ENCODE measurements around the gene COG4.
"Not testable (repeated sequence)": the region's sequence is repeated elsewhere in the genome, so short reads cannot be mapped to it uniquely, and the experiment has no call there.

The COG4 gene

GRCh38 chr16:70453892-70454221 is 69.5 kb downstream of the COG4 start:
- DNase-seq = no peak

GRCh38 chr16:70453117-70453891 is 70.0 kb downstream of the COG4 start:
- no peak for DNase-seq

GRCh38 chr16:70451004-70451340 is 72.4 kb downstream of the COG4 start:
- DNase-seq = not testable (repeated sequence)

DNA sequence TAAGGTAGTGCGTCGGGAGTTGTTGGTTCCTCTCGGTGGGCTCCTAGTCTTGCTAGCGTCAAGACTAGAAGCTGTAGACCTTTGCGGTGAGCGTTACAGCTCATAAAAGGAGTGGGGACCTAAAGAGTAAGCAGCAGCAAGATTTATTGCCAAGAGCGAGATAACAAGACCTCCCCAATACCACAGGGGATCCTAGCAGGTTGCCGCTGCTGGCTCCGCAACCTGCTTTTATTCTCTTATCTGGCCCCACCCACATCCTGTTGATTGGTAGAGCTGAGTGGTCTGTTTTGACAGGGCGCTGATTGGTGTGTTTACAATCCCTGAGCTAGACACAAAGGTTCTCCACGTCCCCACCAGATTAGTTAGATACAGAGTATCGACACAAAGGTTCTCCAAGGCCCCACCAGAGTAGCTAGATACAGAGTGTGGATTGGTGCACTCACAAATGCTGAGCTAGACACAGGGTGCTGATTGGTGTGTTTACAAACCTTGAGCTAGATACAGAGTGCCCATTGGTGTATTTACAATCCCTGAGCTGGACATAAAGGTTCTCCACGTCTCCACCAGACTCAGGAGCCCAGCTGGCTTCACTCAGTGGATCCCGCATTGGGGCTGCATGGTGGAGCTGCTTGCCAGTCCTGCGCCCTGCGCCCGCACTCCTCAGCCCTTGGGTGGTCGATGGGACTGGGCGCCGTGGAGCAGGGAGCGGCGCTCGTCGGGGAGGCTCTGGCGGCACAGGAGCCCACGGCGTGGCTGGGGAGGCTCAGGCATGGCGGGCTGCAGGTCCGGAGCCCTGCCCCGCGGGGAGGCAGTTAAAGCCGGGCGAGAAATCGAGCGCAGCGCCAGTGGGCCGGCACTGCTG is 73.0 kb downstream of the COG4 start:
- DNase-seq = not testable (repeated sequence)

- no peak for DNase-seq
Measured at GRCh38 chr16:70448075-70448474, 75.3 kb downstream of the COG4 start.

- DNase-seq = peak; percentile 49 to 72
Measured at GRCh38 chr16:70444249-70445063, 78.9 kb downstream of the COG4 start.

- DNase-seq = no peak
Measured at GRCh38 chr16:70442344-70442743, 81.0 kb downstream of the COG4 start.

- DNase-seq = no peak
Measured at GRCh38 chr16:70441406-70441990, 81.9 kb downstream of the COG4 start.

DNA sequence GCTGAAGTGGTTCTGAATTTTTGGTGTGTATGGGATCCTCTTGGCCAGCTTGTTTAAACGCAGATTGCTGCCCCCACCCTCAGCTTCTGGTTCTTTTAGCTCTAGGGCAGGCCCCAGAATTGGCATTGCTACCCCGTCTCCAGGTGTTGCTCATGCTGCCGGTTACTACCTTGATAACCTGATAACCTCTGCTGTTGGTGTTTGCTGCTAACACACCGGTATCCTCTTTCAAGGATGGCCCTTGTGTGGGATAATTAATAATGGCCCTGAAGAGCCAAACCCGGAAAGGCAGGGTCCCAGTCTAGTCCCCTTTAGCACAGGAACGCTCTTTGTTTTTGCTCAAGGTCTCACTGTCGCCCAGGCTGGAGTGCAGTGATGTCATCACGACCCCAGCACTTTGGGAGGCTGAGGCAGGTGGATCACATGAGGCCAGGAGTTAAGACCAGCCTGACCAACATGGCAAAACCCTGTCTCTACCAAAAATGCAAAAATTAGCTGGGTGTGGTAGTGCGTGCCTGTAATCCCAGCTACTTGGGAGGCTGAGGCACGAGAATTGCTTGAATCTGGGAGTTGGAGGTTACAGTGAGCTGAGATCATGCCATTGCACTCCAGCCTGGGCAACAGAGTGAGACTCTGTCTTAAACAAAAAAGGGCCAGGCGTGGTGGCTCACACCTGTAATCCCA is 83.2 kb downstream of the COG4 start:
- no peak for DNase-seq

GRCh38 chr16:70438969-70439862 is 84.1 kb downstream of the COG4 start, which contains the start of gene ST3GAL2:
Gene ST3GAL2, minus strand, starts transcription at chr16:70439100. Its CDS starts 40,570 bp downstream, at chr16:70398530.
- peak; percentile 85 to 93 for DNase-seq

- no peak for DNase-seq
Measured at GRCh38 chr16:70438585-70438968, 84.8 kb downstream of the COG4 start.

- DNase-seq = peak; percentile 63 to 65
Measured at GRCh38 chr16:70437582-70438557, 85.5 kb downstream of the COG4 start.

- DNase-seq = no peak
Measured at GRCh38 chr16:70437017-70437581, 86.3 kb downstream of the COG4 start.

DNA sequence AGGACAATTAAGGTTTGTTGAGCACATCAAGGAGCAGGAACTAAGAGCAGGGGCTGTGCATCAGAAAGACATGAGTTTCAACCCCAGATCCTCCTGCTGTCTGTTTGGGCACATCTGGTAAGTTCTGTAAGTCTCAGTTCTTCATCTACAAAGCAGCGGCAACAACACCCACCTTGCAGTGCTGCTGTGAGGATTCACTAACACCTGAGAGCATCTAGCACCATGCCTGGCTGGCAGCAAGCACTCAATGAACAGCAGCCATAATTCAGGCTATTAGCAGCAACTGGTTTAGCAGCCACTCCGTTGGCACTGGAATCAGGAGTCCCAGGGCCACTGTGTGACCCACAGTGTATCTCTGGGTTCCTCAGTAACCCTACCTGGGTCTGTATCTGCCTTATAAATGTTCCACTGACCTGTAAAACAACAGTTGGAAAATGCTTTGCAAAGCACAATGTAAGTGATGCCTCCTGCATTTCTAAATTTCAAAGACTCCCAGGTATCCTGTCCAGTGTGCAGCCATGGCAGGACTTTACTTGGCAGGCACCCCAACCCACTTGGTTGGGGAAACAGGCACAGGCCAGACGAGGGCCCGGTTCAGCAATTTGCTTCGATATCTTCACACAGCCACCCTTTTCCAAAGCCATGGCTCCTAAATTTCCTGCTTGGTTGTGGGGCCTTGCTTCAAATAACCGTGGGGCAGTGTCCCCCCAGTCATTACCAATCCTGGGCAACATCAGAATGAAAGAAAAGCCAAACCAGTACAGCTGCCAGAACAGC is 88.7 kb downstream of the COG4 start:
- no peak for DNase-seq

- peak; percentile 48 to 54 for DNase-seq
Measured at GRCh38 chr16:70433458-70434103, 89.8 kb downstream of the COG4 start.

- DNase-seq = peak; percentile 47 to 77
Measured at GRCh38 chr16:70432723-70433457, 90.5 kb downstream of the COG4 start.

GRCh38 chr16:70432356-70432722 is 91.0 kb downstream of the COG4 start:
- DNase-seq = peak; percentile 42 to 87

Data from inflammatory macrophage treated with lipopolysaccharide for 1 hour (primary cell).